ENCODE measurements around the gene MLLT3. TPM values are rescaled to one million over a fixed set of nuclear protein-coding genes. Genes with fewer than 3 reads are reported as not detected.

Gene MLLT3
- total RNA-seq, 1 donor from 2014 or later = 53.7 TPM

- TF ChIP-seq, protein P1, sequence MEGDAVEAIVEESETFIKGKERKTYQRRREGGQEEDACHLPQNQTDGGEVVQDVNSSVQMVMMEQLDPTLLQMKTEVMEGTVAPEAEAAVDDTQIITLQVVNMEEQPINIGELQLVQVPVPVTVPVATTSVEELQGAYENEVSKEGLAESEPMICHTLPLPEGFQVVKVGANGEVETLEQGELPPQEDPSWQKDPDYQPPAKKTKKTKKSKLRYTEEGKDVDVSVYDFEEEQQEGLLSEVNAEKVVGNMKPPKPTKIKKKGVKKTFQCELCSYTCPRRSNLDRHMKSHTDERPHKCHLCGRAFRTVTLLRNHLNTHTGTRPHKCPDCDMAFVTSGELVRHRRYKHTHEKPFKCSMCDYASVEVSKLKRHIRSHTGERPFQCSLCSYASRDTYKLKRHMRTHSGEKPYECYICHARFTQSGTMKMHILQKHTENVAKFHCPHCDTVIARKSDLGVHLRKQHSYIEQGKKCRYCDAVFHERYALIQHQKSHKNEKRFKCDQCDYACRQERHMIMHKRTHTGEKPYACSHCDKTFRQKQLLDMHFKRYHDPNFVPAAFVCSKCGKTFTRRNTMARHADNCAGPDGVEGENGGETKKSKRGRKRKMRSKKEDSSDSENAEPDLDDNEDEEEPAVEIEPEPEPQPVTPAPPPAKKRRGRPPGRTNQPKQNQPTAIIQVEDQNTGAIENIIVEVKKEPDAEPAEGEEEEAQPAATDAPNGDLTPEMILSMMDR (conservative IDR thresholded peaks at IDR 0.05) = no peak
- DNase-seq (ENCODE audit: low read depth, low spot score) = no peak
- Mint-ChIP-seq H3K4me1 (peaks cover 35% of the 10 kb centered on the region), H3K4me3 (no peak overlapping the region), H3K9me3 (no peaks in the 10 kb centered on the region), H3K36me3 (ENCODE audit: low read depth) (no peaks in the 10 kb centered on the region), H3K27ac (ENCODE audit: unreplicated experiment) (peak overlapping the region; percentile 32), H3K27me3 (ENCODE audit: low read depth) (no peaks in the 10 kb centered on the region)
Measured at GRCh38 chr9:20563917-20564316, 58.4 kb downstream of the MLLT3 start.

DNA sequence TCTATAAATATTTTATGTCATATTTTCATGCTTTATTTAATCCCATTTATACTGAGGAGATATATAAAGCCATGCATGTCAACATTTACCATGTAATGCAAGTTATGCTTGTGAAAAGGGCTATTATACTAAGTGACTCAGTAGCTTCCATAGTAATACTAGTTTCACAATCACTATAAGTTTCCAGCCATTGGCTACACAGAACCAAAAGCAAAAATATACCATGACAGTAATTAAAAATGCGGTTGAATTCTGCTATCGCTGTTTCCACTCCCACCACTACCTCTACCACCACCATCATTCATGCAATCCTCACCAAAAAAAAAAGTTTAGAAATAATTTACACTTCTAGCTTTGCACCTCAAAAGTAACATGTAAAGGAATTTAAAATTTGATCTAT lies 60.2 kb downstream of the MLLT3 start:
- H3K36me3 Mint-ChIP-seq (ENCODE audit: low read depth) = no peaks in the 10 kb centered on the region
- H3K27me3 Mint-ChIP-seq (ENCODE audit: low read depth) = no peaks in the 10 kb centered on the region
- H3K4me1 Mint-ChIP-seq = peaks cover 39% of the 10 kb centered on the region
- H3K27ac Mint-ChIP-seq (ENCODE audit: unreplicated experiment) = no peak overlapping the region
- DNase-seq (ENCODE audit: low read depth, low spot score) = no peak
- no peak overlapping the region for H3K4me3 Mint-ChIP-seq
- TF ChIP-seq, protein P1 (conservative IDR thresholded peaks at IDR 0.05) = no peak
- H3K9me3 Mint-ChIP-seq = no peaks in the 10 kb centered on the region

GRCh38 chr9:20561531-20561930 lies 60.8 kb downstream of the MLLT3 start:
- no peak overlapping the region for H3K27ac Mint-ChIP-seq (ENCODE audit: unreplicated experiment)
- TF ChIP-seq, protein P1 (conservative IDR thresholded peaks at IDR 0.05) = no peak
- no peaks in the 10 kb centered on the region for H3K9me3 Mint-ChIP-seq
- no peak for DNase-seq (ENCODE audit: low read depth, low spot score)
- H3K4me1 Mint-ChIP-seq = peaks cover 39% of the 10 kb centered on the region
- no peak overlapping the region for H3K4me3 Mint-ChIP-seq
- no peaks in the 10 kb centered on the region for H3K36me3 Mint-ChIP-seq (ENCODE audit: low read depth)
- no peaks in the 10 kb centered on the region for H3K27me3 Mint-ChIP-seq (ENCODE audit: low read depth)

GRCh38 chr9:20559231-20559890 lies 62.9 kb downstream of the MLLT3 start:
- Mint-ChIP-seq H3K4me1 (peaks cover 26% of the 10 kb centered on the region), H3K27ac (ENCODE audit: unreplicated experiment) (no peak overlapping the region), H3K36me3 (ENCODE audit: low read depth) (no peaks in the 10 kb centered on the region), H3K4me3 (no peak overlapping the region), H3K27me3 (ENCODE audit: low read depth) (no peaks in the 10 kb centered on the region), H3K9me3 (no peaks in the 10 kb centered on the region)
- no peak for DNase-seq (ENCODE audit: low read depth, low spot score)
- TF ChIP-seq, protein P1 (conservative IDR thresholded peaks at IDR 0.05) = no peak

DNA sequence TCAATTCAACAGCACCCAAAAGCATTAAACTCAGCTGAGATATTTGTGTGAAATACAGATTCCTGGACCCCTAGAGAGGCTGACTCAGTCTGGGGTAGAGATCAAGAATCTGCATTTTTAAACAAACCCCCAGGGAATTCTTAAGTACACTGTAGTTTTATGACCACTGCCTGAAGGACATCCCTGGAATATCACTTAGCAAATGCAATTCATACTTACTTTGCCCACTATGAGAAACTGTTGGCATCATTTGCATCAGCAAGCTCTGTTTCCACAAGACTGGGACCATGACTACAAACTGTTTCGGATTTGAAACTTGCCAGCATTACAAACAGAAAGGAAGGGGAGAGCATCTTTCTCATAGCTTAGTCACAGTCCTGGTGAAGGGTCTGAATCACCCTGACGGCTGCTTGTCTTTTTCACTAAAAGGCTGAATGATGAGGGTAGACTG lies 63.7 kb downstream of the MLLT3 start:
- Mint-ChIP-seq H3K27me3 (ENCODE audit: low read depth) (no peaks in the 10 kb centered on the region), H3K4me1 (peaks cover 26% of the 10 kb centered on the region), H3K27ac (ENCODE audit: unreplicated experiment) (no peak overlapping the region), H3K4me3 (no peak overlapping the region), H3K9me3 (no peaks in the 10 kb centered on the region), H3K36me3 (ENCODE audit: low read depth) (no peaks in the 10 kb centered on the region)
- DNase-seq (ENCODE audit: low read depth, low spot score) = no peak
- TF ChIP-seq, protein P1 (conservative IDR thresholded peaks at IDR 0.05) = no peak

Measured in neural crest cell (in vitro differentiated cells).